ENCODE measurements around the gene RGS6. TPM values are rescaled to one million over a fixed set of nuclear protein-coding genes. Genes with fewer than 3 reads are reported as not detected.
"Not testable (repeated sequence)": the region's sequence is repeated elsewhere in the genome, so short reads cannot be mapped to it uniquely, and the experiment has no call there.

RGS6 gene
- 1 to 10 TPM; 1.5 to 3.1 TPM for total RNA-seq

GRCh38 chr14:71932229-71932981 is at the start of gene RGS6:
Gene RGS6 (plus strand): TSS chr14:71932429.
- H3K27ac Mint-ChIP-seq: no peak within 1 kb of the TSS
- CTCF ChIA-PET: interaction anchor here (0.6 to 1.0 kb wide), 3 partner anchors 15 to 1975 kb away, joined by 3 to 5 read pairs (median 3); no protein-coding TSS in a partner anchor

GRCh38 chr14:71883094-71883493 is 49.1 kb upstream of the RGS6 start:
- Mint-ChIP-seq H3K27ac (no peak overlapping the region), H3K4me3 (no peak overlapping the region), H3K36me3 (no peaks in the 10 kb centered on the region), H3K4me1 (no peaks in the 10 kb centered on the region), H3K27me3 (peaks cover 7% of the 10 kb centered on the region), H3K9me3 (ENCODE audit: low read depth) (peaks cover 2% of the 10 kb centered on the region)
- no peak for DNase-seq
- ATAC-seq: no peak
- CTCF ChIA-PET: no interaction called here

More at GRCh38 chr14:71932229-71932981, at the start of gene RGS6:
- Mint-ChIP-seq H3K9me3 (ENCODE audit: low read depth) (no peaks in the 10 kb centered on the region), H3K4me3 (peak within 1 kb of the TSS; percentile 3), H3K36me3 (no peaks in the 10 kb centered on the region), H3K27me3 (peaks cover 60% of the 10 kb centered on the region), H3K4me1 (peaks cover 16% of the 10 kb centered on the region)
- peak; percentile 58 for ATAC-seq
- no peak for DNase-seq

- ATAC-seq: no peak
- Mint-ChIP-seq H3K27me3 (peaks cover 7% of the 10 kb centered on the region), H3K36me3 (no peaks in the 10 kb centered on the region), H3K4me3 (no peak overlapping the region), H3K27ac (no peak overlapping the region), H3K9me3 (ENCODE audit: low read depth) (peaks cover 2% of the 10 kb centered on the region), H3K4me1 (no peaks in the 10 kb centered on the region)
- DNase-seq: no peak
- CTCF ChIA-PET: no interaction called here
These were observed 46.9 kb upstream of the RGS6 start for GRCh38 chr14:71885301-71885700.

GRCh38 chr14:71887802-71888201 is 44.4 kb upstream of the RGS6 start:
- H3K4me1 Mint-ChIP-seq; DNase-seq; H3K27ac Mint-ChIP-seq; CTCF ChIA-PET; H3K36me3 Mint-ChIP-seq; ATAC-seq; H3K9me3 Mint-ChIP-seq (ENCODE audit: low read depth); H3K27me3 Mint-ChIP-seq; H3K4me3 Mint-ChIP-seq: not testable (repeated sequence)

- Mint-ChIP-seq H3K36me3 (no peaks in the 10 kb centered on the region), H3K27ac (no peak overlapping the region), H3K9me3 (ENCODE audit: low read depth) (no peaks in the 10 kb centered on the region), H3K4me1 (no peaks in the 10 kb centered on the region), H3K4me3 (no peak overlapping the region), H3K27me3 (peaks cover 15% of the 10 kb centered on the region)
- CTCF ChIA-PET: interaction anchor here (0.9 to 1.6 kb wide), 2 partner anchors 35 to 132 kb away, joined by 4 read pairs; no protein-coding TSS in a partner anchor
- DNase-seq: no peak
- no peak for ATAC-seq
These were observed 41.7 kb upstream of the RGS6 start for GRCh38 chr14:71890541-71890940.

- Mint-ChIP-seq H3K27me3 (peaks cover 15% of the 10 kb centered on the region), H3K9me3 (ENCODE audit: low read depth) (no peaks in the 10 kb centered on the region), H3K4me3 (no peak overlapping the region), H3K36me3 (no peaks in the 10 kb centered on the region), H3K27ac (no peak overlapping the region), H3K4me1 (no peaks in the 10 kb centered on the region)
- CTCF ChIA-PET: interaction anchor here (0.9 to 1.6 kb wide), 2 partner anchors 36 to 131 kb away, joined by 4 read pairs; no protein-coding TSS in a partner anchor
- DNase-seq: no peak
- no peak for ATAC-seq
These were observed 41.0 kb upstream of the RGS6 start for GRCh38 chr14:71891185-71891584.

- Mint-ChIP-seq H3K36me3 (no peaks in the 10 kb centered on the region), H3K27ac (no peak overlapping the region), H3K4me1 (no peaks in the 10 kb centered on the region), H3K9me3 (ENCODE audit: low read depth) (no peaks in the 10 kb centered on the region), H3K4me3 (no peak overlapping the region), H3K27me3 (peaks cover 15% of the 10 kb centered on the region)
- ATAC-seq: no peak
- CTCF ChIA-PET: interaction anchor here (1.6 kb wide), 1 partner anchor 36 kb away, joined by 4 read pairs; no protein-coding TSS in a partner anchor
- DNase-seq: no peak
These were observed 40.3 kb upstream of the RGS6 start for GRCh38 chr14:71891970-71892369.

- H3K27ac Mint-ChIP-seq: no peak overlapping the region
- H3K4me3 Mint-ChIP-seq: no peak overlapping the region
- CTCF ChIA-PET: no interaction called here
- no peak for DNase-seq
- no peaks in the 10 kb centered on the region for H3K9me3 Mint-ChIP-seq (ENCODE audit: low read depth)
- H3K36me3 Mint-ChIP-seq: no peaks in the 10 kb centered on the region
- H3K4me1 Mint-ChIP-seq: no peaks in the 10 kb centered on the region
- H3K27me3 Mint-ChIP-seq: peaks cover 54% of the 10 kb centered on the region
- ATAC-seq: no peak
These were observed 27.2 kb upstream of the RGS6 start for GRCh38 chr14:71905031-71905430.

GRCh38 chr14:71905860-71906259 is 26.4 kb upstream of the RGS6 start:
- Mint-ChIP-seq H3K27ac (no peak overlapping the region), H3K4me3 (no peak overlapping the region), H3K27me3 (peaks cover 61% of the 10 kb centered on the region), H3K9me3 (ENCODE audit: low read depth) (no peaks in the 10 kb centered on the region), H3K4me1 (no peaks in the 10 kb centered on the region), H3K36me3 (no peaks in the 10 kb centered on the region)
- CTCF ChIA-PET: no interaction called here
- ATAC-seq (no peak), DNase-seq (no peak)

GRCh38 chr14:71907793-71908515 is 24.3 kb upstream of the RGS6 start:
- Mint-ChIP-seq H3K4me3 (no peak overlapping the region), H3K27me3 (peaks cover 62% of the 10 kb centered on the region), H3K9me3 (ENCODE audit: low read depth) (no peaks in the 10 kb centered on the region), H3K27ac (no peak overlapping the region), H3K4me1 (no peaks in the 10 kb centered on the region), H3K36me3 (no peaks in the 10 kb centered on the region)
- ATAC-seq (no peak), DNase-seq (no peak)
- CTCF ChIA-PET: no interaction called here

GRCh38 chr14:71911669-71912068 is 20.6 kb upstream of the RGS6 start:
- Mint-ChIP-seq H3K9me3 (ENCODE audit: low read depth) (no peaks in the 10 kb centered on the region), H3K36me3 (no peaks in the 10 kb centered on the region), H3K4me3 (no peak overlapping the region), H3K27me3 (peaks cover 38% of the 10 kb centered on the region), H3K27ac (no peak overlapping the region), H3K4me1 (no peaks in the 10 kb centered on the region)
- ATAC-seq (no peak), DNase-seq (no peak)
- CTCF ChIA-PET: no interaction called here

GRCh38 chr14:71913342-71913741 is 18.9 kb upstream of the RGS6 start:
- Mint-ChIP-seq H3K9me3 (ENCODE audit: low read depth) (no peaks in the 10 kb centered on the region), H3K27ac (no peak overlapping the region), H3K36me3 (no peaks in the 10 kb centered on the region), H3K27me3 (peaks cover 27% of the 10 kb centered on the region), H3K4me3 (no peak overlapping the region), H3K4me1 (no peaks in the 10 kb centered on the region)
- ATAC-seq: no peak
- no peak for DNase-seq
- CTCF ChIA-PET: no interaction called here

GRCh38 chr14:71918955-71919354 is 13.3 kb upstream of the RGS6 start:
- ATAC-seq (no peak), DNase-seq (no peak)
- H3K36me3 Mint-ChIP-seq: no peaks in the 10 kb centered on the region
- CTCF ChIA-PET: no interaction called here
- no peak overlapping the region for H3K4me3 Mint-ChIP-seq
- H3K4me1 Mint-ChIP-seq: no peaks in the 10 kb centered on the region
- H3K9me3 Mint-ChIP-seq (ENCODE audit: low read depth): no peaks in the 10 kb centered on the region
- H3K27ac Mint-ChIP-seq: no peak overlapping the region
- peaks cover 20% of the 10 kb centered on the region for H3K27me3 Mint-ChIP-seq

- H3K4me3 Mint-ChIP-seq: no peak overlapping the region
- ATAC-seq: no peak
- peaks cover 28% of the 10 kb centered on the region for H3K27me3 Mint-ChIP-seq
- H3K36me3 Mint-ChIP-seq: no peaks in the 10 kb centered on the region
- CTCF ChIA-PET: no interaction called here
- H3K4me1 Mint-ChIP-seq: no peaks in the 10 kb centered on the region
- H3K9me3 Mint-ChIP-seq (ENCODE audit: low read depth): no peaks in the 10 kb centered on the region
- DNase-seq: no peak
- H3K27ac Mint-ChIP-seq: no peak overlapping the region
These were observed 8.7 kb upstream of the RGS6 start for GRCh38 chr14:71923513-71923912.
